IMR-90 (cell line): ENCODE data around the gene GPER1. TPM values are rescaled to one million over a fixed set of nuclear protein-coding genes. Genes with fewer than 3 reads are reported as not detected.

ENCODE experiments used
- ATAC-seq: fragments of 200-7000 bp; cut with Tn5 transposase; 2 replicates; pipeline ENCODE4 v1.9.1; 2020; ENCODE audit warnings: low read depth, mild to moderate bottlenecking, moderate library complexity
- BruUV-seq: library from RNA; stranded (reverse); fragments of 400-500 nt; replicated peaks from 2 replicates; lab custom pipeline; 2021; lab: Mats Ljungman, UMichigan
- CTCF ChIA-PET: fragments of 300-600 bp; formaldehyde crosslinking; extraction: SDS; loops from one replicate; lab custom pipeline; 2021; ENCODE audit warnings: antibody characterized with exemption; lab: Yijun Ruan, JAX
- POLR2A ChIA-PET: fragments of 300-600 bp; sonication (Branson Sonifier 250); formaldehyde crosslinking; loops from one replicate; lab custom pipeline; 2022; ENCODE audit warnings: antibody characterized with exemption; ENCODE audit not compliant: unreplicated experiment; lab: Charles Lee
- DNase-seq: peaks from one replicate; pipeline ENCODE4 v3.0.0; 2013
- H2AFZ ChIP-seq: replicated peaks from 2 replicates; pipeline ENCODE3; 2013; ENCODE audit warnings: low read length, mild to moderate bottlenecking; ENCODE audit not compliant: poor library complexity
- H2AK5ac ChIP-seq: 2 replicates; pipeline ENCODE4 v1.6.1; 2013; ENCODE audit warnings: low read depth, low read length, inconsistent platforms
- H2AK9ac ChIP-seq: replicated peaks from 2 replicates; pipeline ENCODE3; 2013; ENCODE audit warnings: mild to moderate bottlenecking, low read depth, low read length, moderate library complexity; ENCODE audit not compliant: poor library complexity
- H2BK120ac ChIP-seq: 2 replicates; pipeline ENCODE4 v1.6.1; 2013; ENCODE audit warnings: low read depth, low read length, inconsistent platforms
- H2BK15ac ChIP-seq: 3 replicates; pipeline ENCODE4 v1.6.1; 2013; ENCODE audit warnings: low read depth, low read length, inconsistent platforms
- H2BK20ac ChIP-seq: 2 replicates; pipeline ENCODE4 v1.6.1; 2013; ENCODE audit warnings: low read depth, mild to moderate bottlenecking, inconsistent platforms, low read length, moderate library complexity
- H2BK5ac ChIP-seq: 2 replicates; pipeline ENCODE4 v1.6.1; 2013; ENCODE audit warnings: mild to moderate bottlenecking, low read depth, low read length, inconsistent platforms; ENCODE audit not compliant: poor library complexity, severe bottlenecking
- H3K14ac ChIP-seq: replicated peaks from 2 replicates; pipeline ENCODE4 v1.6.1; 2013; ENCODE audit warnings: low read depth, low read length, inconsistent platforms
- H3K18ac ChIP-seq: 2 replicates; pipeline ENCODE4 v1.6.1; 2013; ENCODE audit warnings: low read depth, low read length, control low read depth
- H3K23ac ChIP-seq: 2 replicates; pipeline ENCODE4 v1.6.1; 2013; ENCODE audit warnings: low read depth, low read length, inconsistent platforms
- H3K27ac ChIP-seq: 2 replicates; pipeline ENCODE4 v1.5.1; 2013; ENCODE audit warnings: mild to moderate bottlenecking, control low read depth, low read length; ENCODE audit not compliant: insufficient read depth
- H3K27me3 ChIP-seq: 2 replicates; pipeline ENCODE4 v1.6.1; 2013; ENCODE audit warnings: low read length; ENCODE audit not compliant: control insufficient read depth, insufficient read depth
- H3K36me3 ChIP-seq: 2 replicates; pipeline ENCODE4 v1.6.1; 2013; ENCODE audit warnings: low read length, mixed read lengths; ENCODE audit not compliant: control insufficient read depth, insufficient read depth
- H3K4ac ChIP-seq: 2 replicates; pipeline ENCODE4 v1.6.1; 2013; ENCODE audit warnings: low read depth, low read length, inconsistent platforms
- H3K4me1 ChIP-seq: 2 replicates; pipeline ENCODE4 v1.6.1; 2013; ENCODE audit warnings: low read length, mixed read lengths; ENCODE audit not compliant: control insufficient read depth, insufficient read depth
- H3K4me2 ChIP-seq: 2 replicates; pipeline ENCODE4 v1.6.1; 2013; ENCODE audit warnings: low read depth, mild to moderate bottlenecking, control low read depth, low read length, moderate library complexity
- H3K4me3 ChIP-seq: 2 replicates; pipeline ENCODE4 v1.5.1; 2013; ENCODE audit warnings: low read depth, mild to moderate bottlenecking, control low read depth, low read length, moderate library complexity; ENCODE audit not compliant: insufficient read depth
- H3K56ac ChIP-seq: 2 replicates; pipeline ENCODE4 v1.6.1; 2013; ENCODE audit warnings: low read length, inconsistent platforms; ENCODE audit not compliant: insufficient read depth; ENCODE audit errors: extremely low read depth
- H3K79me1 ChIP-seq, 2 experiments: 2 replicates each; pipeline ENCODE4 v1.6.1; 2013; ENCODE audit warnings: low read length in 2 of 2, inconsistent platforms in 1 of 2, low read depth in 1 of 2
- H3K9ac ChIP-seq: 2 replicates; pipeline ENCODE4 v1.6.1; 2013; ENCODE audit warnings: low read depth, low read length, control low read depth
- H3K9me1 ChIP-seq: 2 replicates; pipeline ENCODE4 v1.6.1; 2013; ENCODE audit warnings: low read length, inconsistent platforms; ENCODE audit not compliant: insufficient read depth
- H3K9me3 ChIP-seq: 2 replicates; pipeline ENCODE4 v1.6.1; 2013; ENCODE audit warnings: low read length; ENCODE audit not compliant: control insufficient read depth, insufficient read depth
- H4K20me1 ChIP-seq: 2 replicates; pipeline ENCODE4 v1.6.1; 2013; ENCODE audit warnings: low read length, inconsistent platforms; ENCODE audit not compliant: insufficient read depth
- H4K5ac ChIP-seq: 2 replicates; pipeline ENCODE4 v1.6.1; 2013; ENCODE audit warnings: mild to moderate bottlenecking, low read depth, low read length, control low read depth
- H4K8ac ChIP-seq, 2 experiments: 2 replicates each; pipeline ENCODE4 v1.6.1; 2013; ENCODE audit warnings: low read depth in 2 of 2, low read length in 2 of 2, control low read depth in 1 of 2, inconsistent platforms in 1 of 2
- H4K91ac ChIP-seq: 2 replicates; pipeline ENCODE4 v1.6.1; 2013; ENCODE audit warnings: low read depth, low read length, inconsistent platforms; ENCODE audit not compliant: insufficient read depth
- BHLHE40 ChIP-seq: fragments of 150-350 bp; IDR thresholded peaks from 2 replicates; pipeline ENCODE4 v1.6.1; 2016; ENCODE audit warnings: mild to moderate bottlenecking, low read depth, low read length
- CEBPB ChIP-seq: IDR thresholded peaks from 2 replicates; pipeline ENCODE4 v1.6.1; 2012; ENCODE audit warnings: low read depth, low read length, improper control_type of control experiment
- CTCF ChIP-seq: conservative IDR thresholded peaks from 2 replicates; pipeline ENCODE4 v1.5.1; 2012; ENCODE audit warnings: mild to moderate bottlenecking, low read depth, low read length, improper control_type of control experiment
- MAFK ChIP-seq: IDR thresholded peaks from 2 replicates; pipeline ENCODE4 v1.6.1; 2012; ENCODE audit warnings: low read depth, low read length, improper control_type of control experiment
- NFE2L2 ChIP-seq: fragments of 150-350 bp; IDR thresholded peaks from 2 replicates; pipeline ENCODE4 v1.6.1; 2016; ENCODE audit warnings: low read depth, mild to moderate bottlenecking, low read length
- RCOR1 ChIP-seq: IDR thresholded peaks from 2 replicates; pipeline ENCODE4 v1.6.1; 2012; ENCODE audit warnings: mild to moderate bottlenecking, low read length, improper control_type of control experiment; ENCODE audit not compliant: insufficient replicate concordance
- RFX5 ChIP-seq: IDR thresholded peaks from 2 replicates; pipeline ENCODE4 v1.8.0; 2012; ENCODE audit warnings: low read depth, mild to moderate bottlenecking, low read length, moderate library complexity
- SMC3 ChIP-seq: fragments of 150-350 bp; IDR thresholded peaks from 2 replicates; pipeline ENCODE4 v1.6.1; 2016; ENCODE audit warnings: low read depth, mild to moderate bottlenecking, antibody characterized with exemption, low read length, moderate library complexity
- WGBS, 2 experiments: methylation state at CpG; one replicate each; pipeline versions ENCODE4 v1.1.5 to v1.1.7; 2013; ENCODE audit warnings: missing lambda C conversion rate in 2 of 2; ENCODE audit not compliant: insufficient read length in 1 of 2; ENCODE audit errors: extremely low coverage in 2 of 2; 5-methylcytosine and 5-hydroxymethylcytosine counted together
- dilution Hi-C: fragments of 300-500 bp; cut with HindIII; formaldehyde crosslinking; loops from one replicate; pipeline ENCODE4 v1.14.3; 2018; ENCODE audit warnings: low sequenced_read_pairs; ENCODE audit not compliant: unreplicated experiment
- in situ Hi-C: fragments of 300-500 bp; cut with MboI; formaldehyde crosslinking; loops from 3 replicates; pipeline ENCODE4 v1.14.3; 2019; ENCODE audit warnings: low sequenced_read_pairs, inconsistent platforms, mixed read lengths
- intact Hi-C: fragments of 100-400 bp; cut with micrococcal nuclease; formaldehyde crosslinking; loops from 2 replicates; pipeline ENCODE4 v1.10.0; 2022
- polyA plus RNA-seq, 3 experiments: library from polyadenylated mRNA; depleted of rRNA; stranded (reverse); fragments of >200 nt; gene quantifications; 2 replicates each; pipeline ENCODE4 v1.2.3, GENCODE V29; 2012; ENCODE audit warnings: low replicate concordance in 1 of 3
- total RNA-seq: library from RNA; depleted of rRNA; stranded (reverse); fragments of >200 nt; gene quantifications from 2 replicates; pipeline ENCODE4 v1.2.3, GENCODE V29; 2012

The GPER1 gene
- total and polyA plus RNA-seq, 2 of the 4 experiments (the other 2 are of a cell fraction), result 2.0 to 5.8 TPM

GRCh38 chr7:1098243-1099153, 10.6 kb downstream of the GPER1 start:
- DNase-seq (no peak), ATAC-seq (no peak)
- H2BK5ac ChIP-seq, result no peak overlapping the region
- H2BK120ac ChIP-seq, result no peak overlapping the region
- dilution Hi-C loops (no loop called here), intact Hi-C loops (no loop called here), in situ Hi-C loops (no loop called here)
- H2AFZ ChIP-seq, result no peak overlapping the region
- H3K9me1 ChIP-seq, result no peaks in the 10 kb centered on the region
- CTCF ChIA-PET, result no interaction called here
- H3K27me3 ChIP-seq, result no peaks in the 10 kb centered on the region
- BruUV-seq, result no TSS peak
- 94% methylated on average over 25 of the region's 43 CpGs; no CpG with 5 or more reads in 1 of the 2 experiments for WGBS, 2 experiments
- H4K8ac ChIP-seq, result no peak overlapping the region
- H3K23ac ChIP-seq, result no peak overlapping the region
- H3K9ac ChIP-seq, result no peak overlapping the region
- no peak overlapping the region for H3K56ac ChIP-seq
- H3K4me3 ChIP-seq, result no peak overlapping the region
- H3K18ac ChIP-seq, result no peak overlapping the region
- H4K20me1 ChIP-seq, result peaks cover 4% of the 10 kb centered on the region; the same call in 1 of the 2 replicates
- H2AK5ac ChIP-seq, result no peak overlapping the region
- H3K4ac ChIP-seq, result no peak overlapping the region
- peaks cover 4 to 23% of the 10 kb centered on the region in 2 experiments for H3K79me1 ChIP-seq
- no peak overlapping the region for H2BK20ac ChIP-seq
- no peak overlapping the region for H3K27ac ChIP-seq
- peaks cover 2% of the 10 kb centered on the region for H3K36me3 ChIP-seq
- TF ChIP-seq RCOR1 (no peak), NFE2L2 (no peak), RFX5 (no peak), SMC3 (no peak), BHLHE40 (no peak), CTCF (no peak), CEBPB (no peak), MAFK (no peak)
- no peak overlapping the region for H2AK9ac ChIP-seq
- H3K14ac ChIP-seq, result no peak overlapping the region
- H4K91ac ChIP-seq, result no peak overlapping the region
- no peak overlapping the region for H2BK15ac ChIP-seq
- no peak overlapping the region for H4K5ac ChIP-seq
- H3K4me1 ChIP-seq, result no peaks in the 10 kb centered on the region; the same call in 1 of the 2 replicates
- POLR2A ChIA-PET, result no interaction called here
- no peaks in the 10 kb centered on the region for H3K9me3 ChIP-seq
- no peak overlapping the region for H3K4me2 ChIP-seq
